Measurements from ENCODE around the gene IPPK.

DNA sequence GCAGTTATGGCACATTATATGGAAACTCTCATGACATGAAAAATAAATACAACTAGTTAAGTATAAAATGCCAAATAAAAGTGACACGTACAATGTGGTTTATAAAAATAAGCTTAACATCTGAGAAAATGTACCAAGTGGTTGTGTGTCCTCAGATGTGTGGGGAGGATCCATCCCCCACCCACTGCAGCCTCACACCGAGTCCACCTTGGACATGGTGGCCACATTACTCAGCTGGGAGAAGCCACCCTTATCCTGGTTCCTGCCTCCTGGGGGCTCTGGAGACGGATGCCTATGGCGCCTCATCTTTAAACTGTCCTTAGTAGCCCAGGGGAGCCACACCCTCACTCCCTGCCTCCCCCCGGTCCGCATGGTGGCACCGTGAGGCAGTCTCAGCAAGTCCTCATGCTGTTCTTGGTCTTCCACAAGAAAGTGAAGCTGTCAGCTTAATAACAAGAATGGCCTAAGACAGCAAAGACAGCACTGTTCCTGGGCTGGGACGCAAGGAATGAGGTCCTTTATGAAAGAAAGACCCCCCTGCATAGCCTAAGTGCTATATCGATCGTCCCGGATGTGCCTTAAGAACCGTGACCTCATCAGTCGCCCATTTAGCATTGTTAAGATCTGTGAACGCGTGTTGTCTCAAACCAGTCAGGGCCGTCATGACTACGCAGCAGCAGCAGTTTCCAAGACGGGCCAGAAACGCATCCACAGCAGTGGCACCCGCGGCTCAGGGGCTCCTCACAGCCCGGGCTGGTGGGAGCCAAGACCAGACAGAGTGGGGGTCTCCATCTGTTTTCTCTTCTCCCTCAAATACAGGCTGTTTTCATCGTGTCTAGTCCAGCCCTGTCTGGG, 56.4 kb downstream of the IPPK start:
- TF ChIP-seq, protein P1, sequence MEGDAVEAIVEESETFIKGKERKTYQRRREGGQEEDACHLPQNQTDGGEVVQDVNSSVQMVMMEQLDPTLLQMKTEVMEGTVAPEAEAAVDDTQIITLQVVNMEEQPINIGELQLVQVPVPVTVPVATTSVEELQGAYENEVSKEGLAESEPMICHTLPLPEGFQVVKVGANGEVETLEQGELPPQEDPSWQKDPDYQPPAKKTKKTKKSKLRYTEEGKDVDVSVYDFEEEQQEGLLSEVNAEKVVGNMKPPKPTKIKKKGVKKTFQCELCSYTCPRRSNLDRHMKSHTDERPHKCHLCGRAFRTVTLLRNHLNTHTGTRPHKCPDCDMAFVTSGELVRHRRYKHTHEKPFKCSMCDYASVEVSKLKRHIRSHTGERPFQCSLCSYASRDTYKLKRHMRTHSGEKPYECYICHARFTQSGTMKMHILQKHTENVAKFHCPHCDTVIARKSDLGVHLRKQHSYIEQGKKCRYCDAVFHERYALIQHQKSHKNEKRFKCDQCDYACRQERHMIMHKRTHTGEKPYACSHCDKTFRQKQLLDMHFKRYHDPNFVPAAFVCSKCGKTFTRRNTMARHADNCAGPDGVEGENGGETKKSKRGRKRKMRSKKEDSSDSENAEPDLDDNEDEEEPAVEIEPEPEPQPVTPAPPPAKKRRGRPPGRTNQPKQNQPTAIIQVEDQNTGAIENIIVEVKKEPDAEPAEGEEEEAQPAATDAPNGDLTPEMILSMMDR (IDR thresholded peaks at IDR 0.05; ENCODE audit: low read length) = no peak
- TF ChIP-seq EZH2 (IDR thresholded peaks at IDR 0.05; ENCODE audit: borderline replicate concordance, low read length) = no peak
